ENCODE data around the gene GPR27.
A peak's percentile ranks its signal among the peaks of the same experiment; 100 is the strongest.

Gene GPR27

DNA sequence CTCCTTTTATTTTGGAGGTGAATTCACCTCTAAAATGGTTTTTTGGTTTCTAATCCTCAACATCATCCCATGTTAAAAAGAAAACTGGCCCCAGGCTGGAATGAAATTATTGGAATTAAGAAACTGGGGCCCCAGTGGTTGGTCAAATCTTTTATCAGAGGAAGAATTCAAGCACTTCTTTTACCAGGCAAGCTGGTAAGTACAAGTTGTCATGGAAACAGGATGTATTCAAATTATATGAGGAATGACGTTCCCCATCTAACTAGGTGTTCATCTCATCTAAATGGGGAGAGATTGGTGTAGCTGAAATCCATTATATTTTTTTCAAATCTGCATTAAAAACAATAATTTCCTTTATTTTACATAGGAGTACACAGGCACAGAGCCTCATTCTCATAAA is 18.8 kb upstream of the GPR27 start:
- DNase-seq: no peak

- no peak for DNase-seq
Observed at GRCh38 chr3:71742621-71743020, 11.0 kb upstream of the GPR27 start.

DNA sequence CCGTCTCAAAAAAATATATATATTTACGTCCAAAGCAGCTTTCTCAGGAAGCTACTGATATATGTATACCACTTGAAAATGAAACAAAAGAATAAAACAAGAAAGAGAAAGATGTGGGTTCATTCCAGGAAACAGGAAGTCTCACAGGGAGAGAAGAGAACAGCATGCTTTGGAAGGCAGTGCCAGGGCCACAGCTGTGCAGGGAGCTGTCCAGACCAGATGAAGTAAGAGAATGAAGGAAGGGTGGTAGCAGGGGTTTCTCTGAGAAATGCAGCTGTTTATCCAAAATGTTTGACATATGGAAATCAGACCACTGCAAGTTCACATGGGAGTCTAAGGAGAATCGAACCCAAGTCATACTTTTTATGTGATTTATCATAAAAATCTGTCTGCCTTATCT is 8.9 kb upstream of the GPR27 start:
- DNase-seq: no peak

- DNase-seq: no peak
Observed at GRCh38 chr3:71751602-71752001, 2.1 kb upstream of the GPR27 start.

DNA sequence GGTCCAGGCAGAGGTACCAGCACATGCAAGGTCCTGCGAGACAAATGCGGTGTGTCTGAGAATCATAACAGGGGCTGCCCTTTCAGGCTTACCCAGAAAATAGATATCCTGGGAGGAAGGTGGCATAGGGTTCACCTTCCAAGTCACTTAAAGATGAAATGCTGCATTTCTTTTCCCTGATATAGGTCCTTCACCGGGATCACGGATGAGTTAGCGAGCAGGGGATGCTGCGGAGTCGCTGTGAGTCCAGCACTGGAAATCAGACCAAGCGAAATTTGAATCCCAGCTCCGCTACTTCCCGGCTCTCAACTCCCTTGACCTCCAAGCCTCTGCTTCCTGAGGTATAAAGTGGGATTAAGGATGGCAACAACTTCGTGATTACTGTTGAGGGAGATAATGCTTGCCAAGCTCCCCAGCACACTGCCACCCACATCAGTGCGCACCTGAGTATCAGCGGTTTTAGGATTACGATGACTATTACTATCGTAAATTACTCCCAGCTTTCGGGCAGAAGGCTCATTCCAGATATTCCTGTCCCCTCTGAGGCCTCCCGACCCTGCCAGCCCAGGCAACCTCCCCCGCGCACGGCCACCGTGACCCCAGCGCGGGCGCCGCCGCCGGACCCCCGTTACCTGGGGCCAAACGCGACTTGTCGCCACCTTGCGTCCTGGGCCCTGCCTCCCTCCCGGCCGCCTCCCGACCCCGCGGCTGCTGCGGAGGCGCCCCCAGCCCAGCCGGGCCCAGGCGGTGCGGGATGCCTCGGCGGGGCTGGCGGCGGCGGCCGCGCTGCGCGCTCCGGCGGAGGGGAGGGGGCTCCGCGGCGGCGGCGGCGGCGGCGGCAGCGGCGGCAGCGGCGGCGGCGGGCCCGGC is 589 bp upstream of the GPR27 start:
- no peak for DNase-seq

DNA sequence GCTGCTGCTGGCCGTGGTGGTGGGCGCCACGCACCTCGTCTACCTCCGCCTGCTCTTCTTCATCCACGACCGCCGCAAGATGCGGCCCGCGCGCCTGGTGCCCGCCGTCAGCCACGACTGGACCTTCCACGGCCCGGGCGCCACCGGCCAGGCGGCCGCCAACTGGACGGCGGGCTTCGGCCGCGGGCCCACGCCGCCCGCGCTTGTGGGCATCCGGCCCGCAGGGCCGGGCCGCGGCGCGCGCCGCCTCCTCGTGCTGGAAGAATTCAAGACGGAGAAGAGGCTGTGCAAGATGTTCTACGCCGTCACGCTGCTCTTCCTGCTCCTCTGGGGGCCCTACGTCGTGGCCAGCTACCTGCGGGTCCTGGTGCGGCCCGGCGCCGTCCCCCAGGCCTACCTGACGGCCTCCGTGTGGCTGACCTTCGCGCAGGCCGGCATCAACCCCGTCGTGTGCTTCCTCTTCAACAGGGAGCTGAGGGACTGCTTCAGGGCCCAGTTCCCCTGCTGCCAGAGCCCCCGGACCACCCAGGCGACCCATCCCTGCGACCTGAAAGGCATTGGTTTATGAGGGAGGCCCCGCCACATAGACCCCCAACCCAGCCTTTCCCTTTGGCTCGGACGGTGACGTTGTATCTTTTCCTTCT is 1.1 kb downstream of the GPR27 start:
- DNase-seq: no peak

GRCh38 chr3:71758091-71758490 is 4.4 kb downstream of the GPR27 start:
- DNase-seq: no peak

DNA sequence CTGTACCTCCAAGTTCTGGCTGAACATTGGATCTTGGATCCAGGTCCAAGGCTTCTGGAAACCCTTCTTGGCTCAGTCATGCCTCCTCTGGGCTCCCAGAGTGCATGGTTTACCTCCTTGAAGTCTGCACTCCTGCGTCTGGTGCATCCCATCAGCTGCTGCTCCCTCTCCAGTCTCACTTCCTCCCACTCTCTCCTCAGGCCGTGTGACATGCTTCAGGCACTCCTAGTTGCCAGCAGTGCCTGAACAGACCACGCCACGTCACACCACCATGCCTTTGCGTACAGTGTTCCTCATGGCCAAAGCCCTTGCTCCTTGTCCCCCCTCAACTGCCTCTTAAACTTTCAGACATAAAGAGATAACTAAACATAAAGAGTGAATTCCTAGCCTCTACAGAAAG is 5.7 kb downstream of the GPR27 start:
- DNase-seq: no peak

DNA sequence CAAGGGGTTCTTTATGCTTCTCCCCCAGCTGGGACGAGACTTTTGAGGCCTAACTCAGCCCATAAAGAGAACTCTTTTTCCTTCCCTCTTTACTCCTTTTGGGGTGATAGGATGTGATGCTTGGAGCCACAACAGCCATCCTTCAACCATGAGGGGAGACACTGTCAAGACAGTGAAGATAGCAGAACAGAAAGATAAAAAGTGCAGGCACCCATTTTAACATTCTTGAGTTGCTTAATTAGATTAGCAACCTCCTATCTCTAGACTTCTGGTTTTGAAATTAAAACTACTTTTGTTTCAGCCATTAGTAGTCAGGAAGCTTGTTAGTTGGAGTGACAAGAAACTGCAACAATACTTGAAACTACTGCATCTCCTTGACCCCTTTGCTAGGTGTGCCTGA is 6.5 kb downstream of the GPR27 start:
- DNase-seq: no peak

DNA sequence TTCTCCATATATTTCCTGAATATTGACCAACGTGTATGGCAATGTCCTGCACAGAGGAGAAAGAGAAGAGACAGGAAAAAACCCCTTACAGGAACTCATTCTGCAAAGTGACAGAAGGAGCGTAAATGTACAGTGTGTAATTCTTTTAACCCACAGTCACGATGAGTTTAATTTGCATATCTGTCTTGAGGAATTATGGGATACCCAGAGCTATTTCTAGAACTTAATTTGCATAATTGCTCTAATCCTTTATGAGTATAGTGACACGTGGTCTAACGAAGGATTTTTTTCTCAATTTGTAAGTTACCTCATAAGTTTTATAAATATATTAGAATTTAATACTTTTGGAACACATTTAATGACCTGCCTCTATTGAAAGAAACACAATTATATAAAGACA is 9.8 kb downstream of the GPR27 start:
- no peak for DNase-seq

DNA sequence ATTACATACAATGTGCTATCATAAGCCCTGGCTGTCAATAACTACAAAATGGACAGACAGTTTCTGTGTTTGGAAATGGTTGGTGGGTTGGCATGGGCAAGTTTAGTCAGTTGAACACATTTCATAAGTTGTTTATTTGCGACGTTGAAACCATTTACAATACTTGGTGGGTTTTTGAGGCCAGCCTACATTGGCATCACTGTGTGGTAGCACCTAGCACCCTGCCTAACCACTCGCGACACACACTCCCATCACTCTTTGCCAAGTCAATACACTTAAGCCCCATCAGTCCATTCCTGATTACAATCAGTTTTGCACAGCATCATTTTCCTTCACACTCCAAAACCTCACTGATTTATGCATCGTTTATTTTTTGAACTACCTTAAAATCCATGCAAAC is 17.5 kb downstream of the GPR27 start:
- DNase-seq: no peak

GRCh38 chr3:71771884-71772283 is 18.2 kb downstream of the GPR27 start:
- DNase-seq: no peak

DNA sequence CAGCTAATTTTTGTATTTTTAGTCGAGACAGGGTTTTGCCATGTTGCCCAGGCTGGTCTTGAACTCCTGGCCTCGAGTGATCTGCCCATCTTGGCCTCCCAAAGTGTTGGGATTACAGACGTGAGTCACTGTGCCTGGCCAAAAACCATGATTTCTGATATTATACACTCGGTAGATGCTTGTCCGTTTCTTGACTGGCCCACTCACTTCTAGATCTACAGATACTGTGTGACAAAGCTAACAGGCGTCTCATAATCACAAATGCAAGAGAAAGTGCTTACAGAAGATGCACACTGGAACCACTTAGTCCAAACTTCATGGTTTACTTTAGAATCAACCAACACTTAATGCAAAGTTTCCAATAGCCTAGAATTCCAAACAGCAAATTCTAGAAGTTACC is 22.9 kb downstream of the GPR27 start:
- DNase-seq: no peak

DNA sequence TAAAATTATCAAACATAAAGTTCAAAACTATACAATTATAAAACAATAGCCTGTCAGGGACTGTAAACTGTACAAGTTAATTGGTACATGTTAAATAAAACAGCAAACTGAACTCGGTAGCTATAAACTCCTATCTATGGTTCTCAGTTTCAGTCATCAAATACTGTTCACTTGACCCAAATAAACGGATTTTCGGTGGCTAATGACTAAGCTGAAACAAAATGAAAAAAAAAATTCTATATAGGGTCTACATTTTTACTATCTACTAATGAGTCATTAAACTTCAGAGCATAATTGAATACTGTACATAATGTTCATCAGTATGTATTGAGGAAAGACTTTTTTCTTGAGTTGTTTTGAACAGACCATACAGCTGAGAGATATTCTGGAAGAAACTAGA is 24.7 kb downstream of the GPR27 start:
- DNase-seq: no peak

DNA sequence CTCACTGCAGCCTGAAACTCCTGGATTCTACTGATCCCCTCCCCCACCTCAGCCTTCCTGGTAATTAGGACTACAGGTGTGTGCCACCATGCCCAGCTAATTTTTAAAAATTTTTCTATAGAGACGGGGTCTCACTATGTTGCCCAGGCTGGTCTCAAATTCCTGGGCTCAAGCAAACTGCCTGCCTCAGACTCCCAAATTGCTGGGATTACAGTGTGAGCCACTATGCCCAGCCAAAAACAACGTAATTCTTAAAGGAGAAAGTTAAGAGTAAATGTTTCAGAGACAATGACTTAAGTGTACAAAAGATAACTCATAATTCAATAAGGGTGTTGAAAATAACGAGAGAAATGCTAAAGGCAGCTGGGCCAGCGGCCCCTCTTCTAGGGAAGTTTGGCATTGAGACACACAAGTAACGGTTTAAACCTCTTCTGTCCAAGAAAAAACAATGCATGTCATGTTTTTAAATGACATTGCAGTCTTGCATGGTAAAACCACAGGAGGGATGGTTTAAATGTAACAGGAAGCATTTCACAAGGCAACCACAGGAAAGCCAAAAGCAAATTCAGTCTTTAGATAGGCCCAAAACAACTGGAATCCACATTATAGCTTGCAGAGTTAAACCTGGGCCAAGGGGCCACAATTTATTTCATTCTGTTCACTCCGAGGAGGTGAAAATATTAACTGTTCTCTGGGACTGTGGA is 26.2 kb downstream of the GPR27 start:
- no peak for DNase-seq

- no peak for DNase-seq
Observed at GRCh38 chr3:71780430-71780829, 26.8 kb downstream of the GPR27 start.

DNA sequence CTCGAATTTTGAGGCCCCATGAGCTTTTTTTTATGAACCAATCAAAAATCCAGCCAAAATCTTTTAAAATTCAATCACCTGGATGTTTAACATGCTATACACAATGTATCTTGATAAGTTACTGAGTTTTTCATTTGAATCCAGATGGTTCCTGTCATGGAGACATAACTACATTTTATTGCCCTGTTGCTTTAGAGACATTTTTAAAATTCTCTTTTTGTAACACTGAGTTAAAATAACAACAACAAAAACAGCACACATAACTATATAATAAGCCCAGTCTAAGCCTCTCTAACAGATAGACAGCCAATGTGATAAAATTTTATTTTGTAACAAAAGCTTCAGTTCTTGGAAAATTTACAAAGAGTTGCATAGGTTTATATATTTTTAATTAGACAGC is 29.5 kb downstream of the GPR27 start:
- no peak for DNase-seq

DNA sequence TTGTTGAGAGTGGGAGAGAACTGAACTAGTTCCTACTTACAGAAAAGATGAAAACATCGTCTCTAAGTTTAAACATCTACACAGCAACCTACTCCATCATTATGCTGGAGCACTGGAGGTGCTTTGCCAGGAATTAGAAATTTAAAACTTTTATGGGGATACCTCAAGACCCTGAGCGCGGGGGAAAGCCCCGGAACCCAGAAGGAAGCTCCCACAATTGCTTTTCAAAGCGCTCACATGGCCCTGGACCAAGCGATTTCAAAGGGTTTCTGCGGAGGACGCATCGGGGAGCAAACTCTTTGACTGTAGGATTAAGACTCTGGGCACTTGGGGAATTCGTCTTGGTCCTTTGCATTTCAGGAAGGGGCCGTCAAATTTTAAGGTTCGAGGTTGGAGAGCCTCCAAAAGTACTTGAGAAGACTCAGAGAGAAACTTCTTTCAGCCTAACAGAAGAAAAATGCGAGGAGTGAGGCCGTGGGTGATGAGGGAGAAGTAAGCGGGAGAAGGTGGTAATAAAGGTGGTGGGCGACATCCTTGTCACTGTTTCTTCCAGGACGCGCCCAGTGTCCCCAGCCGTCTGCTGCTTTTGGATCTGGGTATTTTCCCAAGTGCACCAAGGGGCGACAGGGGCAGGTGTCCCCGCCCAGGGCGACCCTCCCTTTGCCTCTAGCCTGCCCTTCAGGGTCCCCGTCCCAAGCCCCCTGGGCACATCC is 30.7 kb downstream of the GPR27 start:
- no peak for DNase-seq

DNA sequence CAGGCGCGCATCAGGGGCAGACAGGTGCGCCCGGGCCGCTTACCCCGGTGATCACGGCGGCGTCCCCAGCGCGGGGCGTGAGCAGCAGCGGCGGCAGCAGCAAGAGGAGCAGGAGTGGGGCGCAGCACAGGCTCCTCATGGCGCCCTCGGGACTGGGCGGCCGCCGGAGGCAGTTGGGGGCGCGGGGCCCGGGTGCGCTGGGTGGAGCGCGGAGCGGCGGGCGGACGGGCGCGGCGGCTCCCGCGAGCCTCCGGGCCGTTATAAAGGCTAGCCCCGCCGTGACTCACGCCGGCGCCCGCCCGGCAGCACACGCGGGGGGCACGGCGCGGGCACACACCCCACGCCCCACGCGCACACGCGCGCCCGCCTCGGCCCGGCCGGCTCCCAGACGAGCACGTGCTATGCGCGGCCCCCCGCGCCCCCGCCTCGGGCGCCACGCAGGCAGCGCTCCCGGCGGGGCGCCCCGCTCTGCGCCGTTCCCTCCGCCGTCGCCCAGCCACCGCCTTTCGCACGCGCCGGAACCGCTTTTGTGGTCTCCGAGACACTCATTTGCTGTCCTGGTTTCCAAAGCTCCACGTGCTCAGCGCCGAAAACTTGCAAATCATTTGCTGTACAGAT is 31.4 kb downstream of the GPR27 start, which contains the start of gene PROK2:
TSS of gene PROK2 (minus strand) at position 235 of the 618 bp plus-strand sequence. CDS start at position 139, 96 bp downstream.
- DNase-seq: peak; percentile 18

GRCh38 chr3:71785532-71786216 is 32.0 kb downstream of the GPR27 start:
- DNase-seq: no peak

DNA sequence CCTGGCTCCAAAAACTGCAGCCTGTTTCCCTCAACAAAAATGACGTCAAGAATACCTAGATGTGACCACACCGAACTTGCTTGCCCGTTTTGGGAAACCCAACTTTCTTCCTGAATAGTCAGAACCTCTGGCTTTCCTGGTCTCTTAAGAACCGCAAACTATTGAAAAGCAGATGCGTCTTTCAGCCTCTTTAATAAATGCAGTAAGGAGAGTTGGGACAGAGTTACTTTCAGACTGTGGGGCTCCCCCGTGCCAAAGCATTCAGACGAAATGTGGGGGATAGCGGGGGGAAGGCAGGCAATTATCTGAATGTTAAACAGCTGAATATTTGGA is 32.5 kb downstream of the GPR27 start:
- DNase-seq: no peak

- no peak for DNase-seq
Observed at GRCh38 chr3:71786551-71786950, 32.9 kb downstream of the GPR27 start.

All from activated gamma-delta T cell treated with Interleukin-2 at 50 U/mL for 16 hours (primary cell).